Spleen (tissue), 7 donors: ENCODE measurements around the gene NDRG4.

ENCODE experiments used
- CTCF ChIP-seq, 11 experiments: fragments of 200-600 bp in 7 of 11; fragments of 450-650 bp in 4 of 11; sonication (generic) in 4 of 11; IDR thresholded peaks in 8 of 11; conservative IDR thresholded peaks in 3 of 11; 1 replicate in 7 of 11; 2 replicates in 4 of 11; pipeline versions ENCODE4 v1.4.0 to v1.8.0; 2016 to 2021; ENCODE audit warnings: antibody characterized with exemption in 11 of 11, inconsistent platforms in 4 of 11, mild to moderate bottlenecking in 1 of 11
- POLR2A ChIP-seq, 3 donors: fragments of 450-650 bp; IDR thresholded peaks; one replicate each; pipeline ENCODE4 v1.5.1; 2017; ENCODE audit warnings: antibody characterized with exemption in 3 of 3, mild to moderate bottlenecking in 1 of 3
- POLR2AphosphoS5 ChIP-seq, 3 donors: sonication (generic); formaldehyde crosslinking; IDR thresholded peaks; one replicate each; pipeline ENCODE4 v1.5.1; 2017; ENCODE audit warnings: antibody characterized with exemption in 3 of 3
- donor health status: DM: no; HTN: no; CAD: no; lungs with moderate emphysema.
- donor health status: DM: no; HTN: no; CAD: no.
- donor health status: DM: no; HTN: no; CAD: no.

DNA sequence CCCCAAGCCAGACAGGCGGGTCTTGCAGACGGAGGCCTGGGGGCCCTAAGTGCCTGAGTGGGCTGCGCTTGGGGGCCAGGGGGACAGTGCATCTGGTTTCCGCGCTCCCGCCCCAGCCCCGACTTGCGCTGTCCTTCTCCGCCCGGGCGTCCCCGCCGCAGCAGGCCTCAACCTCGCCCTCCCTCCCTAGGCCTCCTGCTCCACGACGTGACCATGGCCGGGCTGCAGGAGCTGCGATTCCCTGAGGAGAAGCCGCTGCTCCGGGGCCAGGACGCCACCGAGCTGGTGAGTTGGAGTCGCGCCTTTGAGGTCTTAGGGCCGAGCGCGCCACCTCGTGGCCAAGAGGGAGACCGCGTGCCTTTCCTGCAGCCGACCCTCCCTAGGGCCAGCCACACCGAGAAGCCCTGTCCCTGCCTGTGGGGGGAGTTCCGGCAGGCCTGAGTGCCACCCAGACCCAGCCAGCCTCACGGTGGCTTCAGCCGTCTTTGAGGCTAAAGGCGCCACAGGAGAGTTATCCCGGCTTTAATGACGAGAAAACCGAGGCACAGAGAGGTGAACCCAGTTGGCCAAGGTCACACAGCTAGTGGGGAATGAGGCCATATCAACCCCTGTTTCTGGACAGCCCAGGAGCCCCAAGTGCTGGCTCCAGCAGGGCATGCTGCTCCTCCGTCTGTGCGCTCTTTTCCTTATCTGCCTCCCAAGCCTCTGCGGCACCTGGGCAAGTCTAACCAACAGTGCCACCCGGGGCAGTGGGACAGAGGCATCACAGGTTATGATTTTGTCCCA is 12.2 kb upstream of the NDRG4 start:
- TF ChIP-seq CTCF (IDR thresholded peaks at IDR 0.05 in 8 of 11, conservative IDR thresholded peaks at IDR 0.05 in 3 of 11), result peak; percentile 77 to 96 (median 92)
- TF ChIP-seq POLR2A (IDR thresholded peaks at IDR 0.05), result no peak
- TF ChIP-seq POLR2AphosphoS5 (IDR thresholded peaks at IDR 0.05), result peak in 2 of 3 donors; percentile 68 to 71
